Ascending aorta (tissue), 2 donors: Measurements from ENCODE around the gene CENPK. TPM values are rescaled to one million over a fixed set of nuclear protein-coding genes. Genes with fewer than 3 reads are reported as not detected.

Experiments used
- DNase-seq, 2 donors: peaks; one replicate each; pipeline ENCODE4 v3.0.0-alpha.2; 2019; ENCODE audit warnings: low spot score in 2 of 2
- H3K27ac ChIP-seq, 2 donors: fragments of 200-600 bp; sonication (generic); one replicate each; pipeline ENCODE4 v1.5.1; 2016 to 2017; ENCODE audit warnings: mild to moderate bottlenecking in 1 of 2
- H3K27me3 ChIP-seq: fragments of 200-600 bp; sonication (generic); one replicate; pipeline ENCODE4 v1.5.1; 2017
- H3K36me3 ChIP-seq, 2 donors: fragments of 200-600 bp; sonication (generic); one replicate each; pipeline ENCODE4 v1.5.1; 2016
- H3K4me1 ChIP-seq, 2 donors: fragments of 200-600 bp; sonication (generic); one replicate each; pipeline ENCODE4 v1.5.1; 2016 to 2017; ENCODE audit warnings: mild to moderate bottlenecking in 1 of 2
- H3K4me3 ChIP-seq, 2 donors: fragments of 200-600 bp; sonication (generic); one replicate each; pipeline ENCODE4 v1.5.1; 2016 to 2017; ENCODE audit warnings: mild to moderate bottlenecking in 1 of 2
- H3K9me3 ChIP-seq, 2 donors: fragments of 200-600 bp; sonication (generic); one replicate each; pipeline ENCODE4 v1.5.1; 2016
- intact Hi-C: fragments of 100-400 bp; cut with DNase I; formaldehyde crosslinking; loops from one replicate; pipeline ENCODE4 v1.15.1; 2023
- total RNA-seq: library from RNA; depleted of rRNA; stranded (reverse); fragments of >200 nt; gene quantifications from one replicate; pipeline ENCODE4 v1.1.0, GENCODE V29; 2016
- TF ChIP-seq, protein P1 (sequence below), 3 experiments: fragments of 200-600 bp in 2 of 3; fragments of 450-650 bp in 1 of 3; sonication (generic) in 2 of 3; IDR thresholded peaks; one replicate each; pipeline ENCODE4 v1.5.1; 2016 to 2019; ENCODE audit warnings: antibody characterized with exemption in 3 of 3, mild to moderate bottlenecking in 1 of 3, moderate library complexity in 1 of 3

CENPK gene
- total RNA-seq, 1 donor from 2014 or later, result 5.2 TPM

DNA sequence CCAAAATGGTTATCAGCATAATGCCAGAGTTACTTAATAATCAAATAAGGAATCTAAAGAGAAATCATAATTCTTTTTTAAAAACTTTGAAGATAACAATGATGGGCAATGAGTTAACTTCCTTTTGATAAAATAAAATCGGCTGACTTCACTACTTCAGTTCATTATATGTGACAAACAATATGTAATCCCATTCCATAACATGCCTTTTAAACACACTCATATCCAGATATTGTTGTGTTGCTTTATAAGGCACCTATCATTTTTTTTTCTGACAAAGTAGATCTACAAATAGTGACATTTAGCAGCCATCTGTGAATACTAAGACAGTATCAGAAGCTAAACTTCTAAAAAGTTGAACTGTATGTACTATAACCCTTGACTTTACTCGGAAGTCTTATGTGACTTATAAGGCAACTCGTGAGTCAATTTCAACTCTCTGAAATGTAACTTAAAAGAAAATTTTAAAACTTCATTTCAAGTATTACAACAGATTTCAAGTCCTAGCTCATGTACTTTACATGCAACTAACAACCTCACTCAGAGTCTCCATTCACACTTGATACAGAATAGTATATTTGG, 88.7 kb downstream of the CENPK start:
- intact Hi-C loops, result no loop called here
- H3K4me1 ChIP-seq, result peaks cover 0 to 3% of the 10 kb centered on the region in 2 donors
- H3K4me3 ChIP-seq, result no peak overlapping the region
- H3K9me3 ChIP-seq, result no peaks in the 10 kb centered on the region
- no peaks in the 10 kb centered on the region for H3K36me3 ChIP-seq
- H3K27me3 ChIP-seq, result no peaks in the 10 kb centered on the region
- H3K27ac ChIP-seq, result no peak overlapping the region
- TF ChIP-seq, protein P1, sequence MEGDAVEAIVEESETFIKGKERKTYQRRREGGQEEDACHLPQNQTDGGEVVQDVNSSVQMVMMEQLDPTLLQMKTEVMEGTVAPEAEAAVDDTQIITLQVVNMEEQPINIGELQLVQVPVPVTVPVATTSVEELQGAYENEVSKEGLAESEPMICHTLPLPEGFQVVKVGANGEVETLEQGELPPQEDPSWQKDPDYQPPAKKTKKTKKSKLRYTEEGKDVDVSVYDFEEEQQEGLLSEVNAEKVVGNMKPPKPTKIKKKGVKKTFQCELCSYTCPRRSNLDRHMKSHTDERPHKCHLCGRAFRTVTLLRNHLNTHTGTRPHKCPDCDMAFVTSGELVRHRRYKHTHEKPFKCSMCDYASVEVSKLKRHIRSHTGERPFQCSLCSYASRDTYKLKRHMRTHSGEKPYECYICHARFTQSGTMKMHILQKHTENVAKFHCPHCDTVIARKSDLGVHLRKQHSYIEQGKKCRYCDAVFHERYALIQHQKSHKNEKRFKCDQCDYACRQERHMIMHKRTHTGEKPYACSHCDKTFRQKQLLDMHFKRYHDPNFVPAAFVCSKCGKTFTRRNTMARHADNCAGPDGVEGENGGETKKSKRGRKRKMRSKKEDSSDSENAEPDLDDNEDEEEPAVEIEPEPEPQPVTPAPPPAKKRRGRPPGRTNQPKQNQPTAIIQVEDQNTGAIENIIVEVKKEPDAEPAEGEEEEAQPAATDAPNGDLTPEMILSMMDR (IDR thresholded peaks at IDR 0.05), result no peak
- DNase-seq, result no peak

DNA sequence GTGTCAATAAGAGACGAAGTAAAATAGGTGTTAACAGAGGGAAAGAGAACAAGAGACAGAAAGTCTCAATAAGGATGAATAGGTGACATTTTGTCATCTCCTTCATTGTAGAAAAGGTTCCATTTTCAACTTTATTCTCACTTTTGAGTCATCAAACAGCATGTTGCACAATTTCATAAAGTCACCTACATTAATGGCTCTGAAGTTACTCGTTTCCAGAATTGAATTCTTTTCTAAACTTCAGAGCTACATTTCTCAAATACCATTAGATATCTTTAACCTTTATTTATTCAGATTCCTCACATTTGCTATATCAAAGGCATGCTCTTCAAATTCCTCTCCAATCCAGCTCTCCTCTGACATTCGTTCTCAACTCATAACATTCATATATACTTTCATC, 94.3 kb downstream of the CENPK start:
- H3K27ac ChIP-seq, result no peak overlapping the region
- H3K4me1 ChIP-seq, result no peaks in the 10 kb centered on the region
- H3K9me3 ChIP-seq, result no peaks in the 10 kb centered on the region
- no peaks in the 10 kb centered on the region for H3K36me3 ChIP-seq
- no peaks in the 10 kb centered on the region for H3K27me3 ChIP-seq
- no peak for DNase-seq
- intact Hi-C loops, result no loop called here
- H3K4me3 ChIP-seq, result no peak overlapping the region
- TF ChIP-seq, protein P1 (IDR thresholded peaks at IDR 0.05), result no peak

Other genes with a start within 250 kb of the CENPK start
- 8.9 TPM for gene ADAMTS6, start 81.2 kb downstream of the CENPK start, total RNA-seq
- gene PPWD1, start 128 bp upstream of the CENPK start, total RNA-seq, result 28.6 TPM
- 2.4 TPM for gene TRIM23, start 61.2 kb upstream of the CENPK start, total RNA-seq
- gene SHLD3, start 61.9 kb upstream of the CENPK start, total RNA-seq, result not detected
- gene TRAPPC13, start 61.9 kb upstream of the CENPK start, total RNA-seq, result 7.6 TPM
- gene SGTB, start 158.9 kb upstream of the CENPK start, total RNA-seq, result 6.9 TPM
- gene NLN, start 159.0 kb upstream of the CENPK start, total RNA-seq, result 4.7 TPM